Stimulated activated CD4-positive, alpha-beta T cell treated with anti-CD3 and anti-CD28 coated beads, Interleukin-1b, Interleukin-23, amount 100 ng/mL, for 24 hours (primary cell): ENCODE measurements around the gene SNCB.

Source experiments
- DNase-seq, 4 experiments: peaks; one replicate each; pipeline ENCODE4 v3.0.0-alpha.2; 2020; ENCODE audit warnings: low read depth in 4 of 4, low spot score in 1 of 4

SNCB gene

DNA sequence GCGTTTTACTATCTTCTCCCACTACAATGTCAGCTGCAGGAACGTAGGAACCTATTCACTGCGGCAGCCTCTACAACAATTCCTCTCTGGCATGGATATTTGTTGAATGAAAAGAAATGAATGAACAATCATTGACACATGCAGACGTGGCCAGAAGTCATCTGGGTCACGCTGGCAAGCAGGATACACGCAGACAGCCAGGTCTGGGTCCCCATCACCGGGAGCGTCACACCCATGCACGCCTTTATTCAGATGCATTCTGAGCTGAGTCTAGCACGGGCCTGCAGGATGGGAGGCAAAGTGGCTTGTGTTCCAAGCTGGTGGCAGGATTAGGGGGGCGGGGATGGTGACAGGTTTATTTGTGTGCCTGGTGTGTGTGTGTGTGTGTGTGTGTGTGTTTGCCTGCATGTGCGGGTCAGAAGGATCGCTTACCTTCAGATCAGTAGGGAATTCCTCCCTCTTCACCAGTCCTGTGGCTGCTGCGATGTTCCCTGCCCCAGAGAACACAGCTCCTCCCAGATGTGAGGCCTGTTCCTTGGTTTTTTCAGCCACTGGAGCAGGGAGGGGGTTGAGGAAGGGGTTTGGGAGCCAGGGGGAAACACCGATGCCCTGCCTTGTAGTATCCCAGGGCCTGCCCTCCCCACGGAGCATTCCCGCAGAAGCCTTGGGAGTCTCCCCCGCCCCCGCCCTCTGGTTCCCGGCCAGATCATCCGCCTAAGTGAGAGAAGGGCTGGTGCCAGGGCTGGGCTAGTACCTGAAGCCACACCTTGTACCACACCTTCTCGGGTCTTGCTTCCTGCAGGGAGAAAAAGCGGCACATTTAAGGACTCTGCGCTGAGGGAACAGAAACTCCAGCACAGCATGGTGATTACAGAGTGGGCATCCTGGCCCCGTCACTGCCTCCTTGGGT is 4.1 kb downstream of the SNCB start:
- no peak for DNase-seq

DNA sequence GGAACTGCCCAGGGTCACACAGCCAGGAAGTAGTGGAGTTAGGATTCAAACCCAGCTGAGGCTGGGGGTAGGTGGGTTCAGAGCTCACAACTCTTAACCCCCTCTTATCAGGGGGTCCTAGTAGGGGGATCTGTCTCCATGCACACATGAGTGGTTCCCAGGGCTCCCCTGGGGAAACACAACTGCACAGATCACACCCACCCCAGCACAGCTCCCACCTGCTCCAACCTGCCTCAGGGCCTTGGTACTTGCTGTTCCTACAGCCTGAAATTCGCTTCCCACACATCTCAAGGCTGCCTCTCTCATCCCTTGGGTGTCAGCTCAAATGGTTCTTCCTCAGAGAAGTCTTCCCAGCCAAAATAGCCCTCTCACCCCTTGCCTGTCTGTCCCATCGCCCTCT is 4.8 kb downstream of the SNCB start:
- no peak for DNase-seq

DNA sequence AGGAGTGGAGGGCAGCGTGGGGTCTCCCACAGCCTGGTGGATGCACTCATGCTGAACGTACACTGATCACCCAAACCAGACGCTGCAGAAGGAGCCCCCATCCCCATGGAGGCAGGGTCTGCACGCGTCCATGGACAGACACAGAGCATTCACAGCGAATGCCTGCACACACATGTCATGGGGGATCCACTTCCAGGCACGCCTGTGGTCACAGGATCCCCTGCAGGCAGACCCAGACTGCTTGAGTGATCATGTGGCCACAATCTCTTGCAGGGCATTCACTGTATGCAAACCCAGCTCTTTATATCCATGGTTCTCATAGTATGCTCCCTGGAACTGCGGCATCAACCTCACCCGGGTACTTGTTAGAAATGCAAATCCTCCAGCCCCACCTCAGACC is 5.4 kb downstream of the SNCB start:
- DNase-seq: no peak

DNA sequence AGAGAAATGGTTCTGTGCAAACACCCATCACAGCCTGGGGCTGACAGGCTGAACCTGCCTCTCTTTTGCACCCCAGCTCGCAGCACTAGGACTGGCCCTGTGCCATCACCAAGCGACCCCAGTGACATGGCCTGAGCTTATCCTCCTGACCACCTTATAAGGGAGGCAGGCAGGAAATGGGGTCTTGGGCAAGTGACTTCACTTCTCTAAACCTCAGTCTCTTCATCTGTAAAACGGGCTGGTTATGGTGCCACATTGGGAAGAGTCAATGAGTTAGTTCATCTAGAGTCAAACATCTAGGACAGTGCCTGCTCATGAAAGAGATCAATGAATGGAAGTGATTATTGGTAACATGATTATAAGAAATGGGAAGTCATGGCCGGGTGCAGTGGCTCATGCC is 6.2 kb downstream of the SNCB start:
- DNase-seq: no peak

DNA sequence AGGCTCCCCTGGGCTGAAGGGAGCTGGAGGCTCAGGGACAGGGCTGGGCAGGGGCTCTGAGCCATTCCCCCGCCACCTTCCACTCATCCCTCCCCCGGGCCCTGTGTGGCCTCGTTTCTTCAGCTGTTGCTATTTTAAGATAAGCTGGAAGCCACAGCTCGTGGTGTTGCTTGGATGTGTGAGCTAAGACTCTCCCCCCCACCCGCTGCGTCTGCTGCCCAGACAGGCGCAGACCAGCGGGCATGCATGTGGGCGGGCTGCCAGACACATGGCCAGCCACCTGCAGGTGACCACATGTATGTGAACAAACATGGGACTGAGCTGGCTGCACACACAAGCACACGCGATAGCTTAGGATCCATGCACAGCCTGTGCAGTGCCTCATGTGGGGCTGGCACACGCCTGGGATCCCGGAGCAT is 8.7 kb downstream of the SNCB start:
- no peak for DNase-seq

DNA sequence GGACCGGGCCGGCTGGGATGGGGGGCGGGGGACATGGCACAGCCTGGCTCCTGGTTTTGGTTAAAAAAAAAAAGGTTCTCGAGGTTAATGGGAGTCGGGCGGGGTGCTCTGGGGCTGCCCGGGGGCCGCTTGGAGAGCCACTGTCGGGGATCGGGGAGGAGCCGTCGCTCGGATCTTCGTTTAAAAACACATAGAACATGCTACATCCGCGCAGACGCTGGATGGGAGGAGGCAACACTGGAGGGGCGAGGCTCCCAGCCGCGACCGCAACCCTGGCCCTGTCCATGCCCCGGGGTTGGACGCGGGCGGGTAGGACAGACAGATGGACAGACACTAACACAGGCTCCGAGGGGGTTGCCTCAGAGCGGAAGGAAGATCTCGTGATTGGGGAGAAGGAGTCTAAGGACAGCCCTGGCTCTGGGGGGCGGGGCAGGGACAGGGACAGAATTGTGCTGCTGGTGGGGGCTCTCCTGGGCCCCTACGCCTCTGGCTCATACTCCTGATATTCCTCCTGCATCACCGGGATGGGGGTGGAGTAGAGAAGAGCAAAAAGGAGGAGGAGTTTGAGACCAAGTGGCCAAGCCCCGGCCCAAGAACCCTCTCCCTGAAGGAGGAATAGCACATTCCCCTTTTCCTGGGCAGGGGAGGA is 9.9 kb downstream of the SNCB start:
- no peak for DNase-seq

DNA sequence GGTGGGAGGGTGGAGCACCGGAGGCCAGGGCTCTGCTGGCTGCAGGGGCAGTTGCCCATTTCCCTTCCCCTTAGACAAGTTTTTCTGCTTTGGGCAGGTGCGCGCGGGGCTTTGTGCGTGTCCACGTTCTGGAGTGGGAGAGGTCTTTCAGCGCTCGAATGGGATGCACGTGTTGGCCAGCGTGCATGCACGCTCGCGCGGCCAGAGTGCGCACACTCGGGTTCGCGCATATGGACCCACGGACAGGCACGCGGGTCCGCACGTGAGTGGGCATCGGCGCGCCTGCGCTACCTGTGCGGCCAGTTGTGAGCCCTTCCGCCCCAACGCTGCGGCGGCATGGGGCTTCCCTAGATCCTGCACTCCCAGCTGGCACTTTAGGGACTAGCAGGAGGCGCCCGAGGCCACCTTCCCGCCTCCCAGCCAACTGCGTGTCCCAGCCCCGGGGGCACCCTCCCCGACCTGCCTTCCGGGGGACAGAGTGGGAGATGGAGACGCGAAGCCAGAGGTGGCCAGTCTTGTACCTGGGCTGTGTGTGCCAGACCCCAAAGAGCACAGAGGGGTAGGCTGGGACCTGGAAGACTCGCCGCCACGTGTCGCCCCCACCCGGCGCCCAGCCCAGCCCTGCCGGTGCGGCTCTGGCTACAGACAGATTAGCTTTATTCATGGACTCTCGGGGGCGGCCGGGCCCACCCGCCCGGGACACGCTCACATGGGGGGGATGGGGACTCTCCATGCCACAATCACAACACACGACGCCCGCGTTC is 10.6 kb downstream of the SNCB start:
- no peak for DNase-seq

DNA sequence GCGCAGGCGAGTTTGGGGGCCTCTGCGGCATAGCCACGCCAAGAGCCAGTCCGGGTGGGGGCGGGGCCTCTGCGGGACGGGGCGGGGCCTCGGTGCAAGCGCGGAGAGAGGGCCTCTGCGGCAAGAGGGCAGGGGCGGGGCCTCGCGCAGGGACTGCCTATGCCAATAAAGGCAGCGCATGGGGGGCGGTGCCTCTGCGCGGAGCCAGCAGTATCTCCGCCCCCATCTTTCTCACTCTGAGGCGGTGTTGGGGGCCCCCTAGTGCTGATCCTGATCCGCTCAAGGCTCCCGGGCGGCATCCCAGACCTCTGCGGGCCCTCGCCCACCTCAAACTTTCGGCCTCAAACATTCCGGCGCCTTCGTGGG is 11.1 kb downstream of the SNCB start:
- peak; percentile 39 to 86 (median 60) for DNase-seq

DNA sequence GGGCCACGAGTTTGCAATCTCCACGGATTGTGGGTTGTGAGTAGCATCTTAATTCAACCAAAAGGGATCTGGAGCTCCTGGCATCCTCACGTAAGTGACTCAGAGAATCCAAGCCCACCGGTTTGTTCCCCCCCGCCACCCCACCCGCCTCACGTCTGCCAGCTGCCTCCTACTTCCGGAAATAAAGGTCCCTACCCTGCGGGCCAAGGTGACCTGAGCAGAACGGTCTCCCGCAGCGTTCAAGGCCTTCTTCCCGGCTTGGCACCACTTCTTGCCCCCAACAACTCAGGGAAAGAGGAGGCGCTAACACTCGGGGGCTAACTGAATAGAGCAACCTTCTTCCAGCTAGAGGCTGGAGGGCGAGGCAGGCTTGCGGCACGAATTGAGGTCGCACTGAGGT is 11.6 kb downstream of the SNCB start:
- no peak for DNase-seq

DNA sequence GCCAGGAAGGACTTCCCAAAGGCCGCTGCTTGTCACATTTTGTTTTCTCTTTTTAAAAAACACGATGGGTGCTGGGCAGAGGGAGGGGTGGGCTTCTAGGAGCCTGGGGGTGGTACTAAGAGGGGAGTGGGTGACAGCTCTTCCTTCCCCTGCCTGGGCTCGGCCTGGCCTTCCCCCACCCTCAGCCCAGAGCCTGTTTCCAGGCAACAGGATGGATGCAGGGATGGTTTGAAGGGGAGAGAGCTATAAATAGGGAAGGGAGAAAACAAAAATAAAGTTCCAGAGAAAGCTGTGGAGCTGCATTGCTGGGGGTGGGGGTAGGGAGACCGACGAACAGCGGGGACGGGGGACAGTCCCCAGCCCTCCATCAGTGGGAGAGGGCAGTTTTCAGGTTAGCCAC is 13.8 kb downstream of the SNCB start:
- DNase-seq: no peak

DNA sequence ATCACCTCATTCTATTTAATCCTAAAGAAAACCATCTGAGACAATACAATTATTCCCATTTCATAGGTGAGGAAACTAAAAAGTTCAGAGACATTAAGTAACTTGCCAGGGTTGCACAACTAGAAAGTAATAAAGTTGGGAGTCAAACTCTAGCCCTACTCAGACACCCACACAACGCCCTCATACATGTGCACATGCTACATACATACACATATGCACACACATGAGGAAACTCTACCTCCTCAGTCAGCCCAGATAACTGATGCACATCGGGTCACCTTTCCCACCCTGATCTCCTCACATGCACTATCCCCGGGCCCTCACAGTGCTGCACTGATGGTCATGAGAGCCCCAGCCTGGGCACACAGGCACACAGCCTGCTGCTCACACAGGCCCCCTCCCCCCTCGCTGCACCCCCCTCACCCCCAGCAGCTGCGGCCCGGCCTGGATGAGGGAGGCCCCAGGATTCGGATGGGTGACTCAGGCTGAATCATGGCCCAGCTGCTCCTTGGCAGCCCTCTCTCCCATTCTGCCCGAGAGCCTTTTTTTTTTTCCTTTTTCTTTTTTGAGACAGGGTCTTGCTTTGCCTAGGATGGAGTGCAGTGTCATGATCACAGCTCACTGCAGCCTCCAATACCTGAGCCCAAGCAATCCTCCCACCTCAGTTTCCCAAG is 15.4 kb downstream of the SNCB start:
- DNase-seq: no peak

DNA sequence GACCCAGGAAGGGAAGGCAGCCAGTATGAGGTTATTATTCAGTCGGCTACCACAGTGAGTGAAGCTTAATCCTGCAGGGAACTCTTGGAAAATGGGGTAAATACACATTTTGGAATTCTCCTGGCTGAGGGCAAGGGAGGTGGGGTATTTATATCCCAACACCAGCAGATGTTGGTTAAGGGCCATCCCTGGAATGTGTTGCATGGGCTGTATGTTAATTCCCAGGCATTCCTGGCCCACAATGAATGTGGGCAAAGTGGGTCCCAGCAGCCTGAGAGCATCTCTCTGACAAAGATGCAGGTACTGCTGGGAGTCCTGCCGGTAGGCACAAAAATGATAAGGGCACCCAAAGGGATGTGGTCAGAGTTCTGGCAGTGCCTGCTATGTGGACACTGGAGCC is 17.5 kb downstream of the SNCB start:
- DNase-seq: no peak

DNA sequence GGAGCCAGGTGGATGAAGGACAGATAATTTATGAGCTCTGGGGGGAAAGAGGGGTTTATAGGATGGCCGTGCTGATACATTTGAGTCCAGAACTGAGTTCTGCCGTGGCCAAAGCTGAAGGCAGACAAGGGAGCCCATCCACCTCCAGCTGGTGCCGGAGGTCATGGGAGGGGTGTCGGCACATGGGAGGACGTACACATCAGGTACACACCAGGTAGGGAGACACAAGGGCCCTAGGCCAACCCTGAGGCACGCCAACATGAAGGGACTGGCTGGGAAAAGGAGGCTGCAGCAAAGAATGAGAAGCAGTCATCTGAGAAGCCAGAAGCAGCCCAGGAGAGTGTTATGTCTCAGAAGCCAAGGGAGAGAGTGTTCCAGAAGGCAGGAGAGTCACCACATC is 18.3 kb downstream of the SNCB start:
- DNase-seq: no peak

DNA sequence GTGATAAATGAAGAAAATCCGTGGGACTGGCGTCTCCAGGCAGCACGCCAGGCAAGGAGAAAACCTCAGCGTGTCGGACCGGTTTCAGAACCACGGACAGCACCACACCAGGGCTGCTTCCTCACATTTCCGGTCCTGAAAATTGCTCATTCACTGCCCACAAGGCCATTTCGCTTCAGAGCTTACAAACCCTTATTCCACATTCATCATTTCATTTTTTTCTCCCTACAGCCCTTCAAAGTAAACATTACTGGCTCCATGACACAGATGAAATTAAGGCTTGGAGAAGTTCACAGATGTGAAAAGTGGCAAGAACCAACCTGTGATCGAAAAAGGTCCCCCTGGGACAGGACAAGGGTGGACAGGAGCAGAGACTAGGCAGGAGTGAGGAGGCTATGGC is 18.9 kb downstream of the SNCB start:
- DNase-seq: no peak

DNA sequence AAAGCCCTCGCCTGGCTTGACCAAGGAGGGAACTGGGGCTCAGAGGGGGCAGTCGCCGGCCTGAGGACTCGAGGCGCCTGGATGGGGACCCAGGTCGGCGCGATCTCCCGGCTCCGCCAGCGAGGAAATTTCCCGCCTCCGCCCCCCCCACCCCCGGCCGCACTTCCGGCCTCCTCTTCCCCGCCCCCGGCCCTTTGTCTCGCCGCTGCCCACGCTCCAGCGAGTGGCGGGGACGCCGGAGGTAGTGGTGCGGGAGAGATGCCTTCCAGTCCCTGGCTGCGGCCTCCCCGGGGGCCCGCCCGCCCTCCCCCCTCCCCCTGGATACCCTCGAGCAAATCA is 19.9 kb downstream of the SNCB start:
- DNase-seq: no peak

DNA sequence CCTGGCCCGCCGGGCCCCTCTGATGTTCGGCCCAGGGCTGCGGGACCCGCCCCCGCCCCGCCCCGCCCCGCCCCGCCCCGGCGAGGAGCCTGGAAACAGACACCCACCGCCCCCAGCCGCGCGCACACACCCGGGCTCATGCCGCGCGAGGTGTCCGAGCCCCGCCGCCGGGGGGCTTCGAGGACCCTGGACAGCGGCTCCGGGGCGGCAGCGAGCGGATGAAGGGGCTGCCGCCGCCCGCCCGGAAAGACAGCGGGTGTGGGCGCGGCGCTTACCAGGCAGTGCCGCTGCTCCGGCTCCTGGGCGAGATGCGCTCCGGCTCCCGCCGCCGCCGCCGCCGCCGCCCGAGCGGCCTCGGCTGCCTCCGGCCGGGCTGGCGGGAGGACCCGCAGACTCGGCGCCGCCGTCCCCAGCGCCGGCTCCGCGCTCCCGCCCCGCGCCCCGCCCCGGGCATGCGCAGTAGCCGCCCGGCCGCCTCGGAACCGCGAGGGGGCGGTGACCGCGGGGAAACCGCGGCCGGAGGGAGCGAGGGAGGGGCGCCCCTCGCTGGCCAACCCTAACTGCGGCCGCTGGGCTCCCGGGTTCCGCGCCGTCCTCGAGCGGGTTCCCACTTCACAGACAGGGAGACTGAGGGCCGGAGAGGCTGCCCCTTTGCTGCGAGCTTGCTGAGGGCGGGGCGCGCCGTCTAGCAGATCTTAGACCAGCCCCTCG is 20.5 kb downstream of the SNCB start, which contains the start of gene GPRIN1:
GPRIN1 (minus strand) TSS at position 433 of the 711 bp plus-strand sequence. CDS start 10,322 bp downstream, outside the sequence.
- peak in 2 of 4 experiments; percentile 44 to 46 for DNase-seq

DNA sequence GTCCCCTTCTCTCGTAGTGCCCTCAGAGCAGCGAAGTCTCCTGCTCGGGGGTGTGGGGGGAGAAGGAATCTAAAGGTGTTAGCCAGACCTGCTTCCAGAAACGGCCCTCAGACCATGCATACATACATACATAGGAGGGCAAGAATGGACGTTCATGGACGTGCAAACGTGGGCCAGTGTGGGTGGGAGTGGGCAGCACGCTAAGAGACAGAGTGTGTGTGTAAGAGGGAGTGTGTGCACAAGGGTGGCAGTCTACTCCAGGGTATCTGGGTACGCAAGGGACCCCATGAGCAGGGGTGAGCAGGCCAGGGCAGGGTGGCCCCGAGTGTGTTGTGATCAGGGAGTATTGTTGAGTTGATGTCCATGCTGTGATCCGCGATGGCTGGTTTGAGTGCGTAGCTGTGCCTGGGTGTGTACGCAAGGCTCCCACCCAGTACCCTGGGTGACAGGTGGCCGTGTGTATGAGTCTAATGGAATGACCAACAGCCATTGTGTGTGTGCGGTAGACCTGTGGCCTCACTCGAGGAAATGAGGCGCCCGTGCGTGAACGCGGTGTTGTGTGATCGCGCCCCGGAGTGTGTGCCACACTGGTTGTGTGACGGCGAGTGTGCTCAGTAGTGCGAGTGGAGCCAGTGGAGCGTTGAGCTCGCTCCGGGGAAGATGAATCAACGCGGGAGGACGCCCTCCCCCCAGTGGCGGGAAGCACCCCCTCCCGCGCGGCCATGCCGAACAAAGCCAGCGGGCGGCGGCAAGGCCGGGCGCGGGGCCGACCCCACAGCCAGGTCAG is 21.2 kb downstream of the SNCB start:
- no peak for DNase-seq

DNA sequence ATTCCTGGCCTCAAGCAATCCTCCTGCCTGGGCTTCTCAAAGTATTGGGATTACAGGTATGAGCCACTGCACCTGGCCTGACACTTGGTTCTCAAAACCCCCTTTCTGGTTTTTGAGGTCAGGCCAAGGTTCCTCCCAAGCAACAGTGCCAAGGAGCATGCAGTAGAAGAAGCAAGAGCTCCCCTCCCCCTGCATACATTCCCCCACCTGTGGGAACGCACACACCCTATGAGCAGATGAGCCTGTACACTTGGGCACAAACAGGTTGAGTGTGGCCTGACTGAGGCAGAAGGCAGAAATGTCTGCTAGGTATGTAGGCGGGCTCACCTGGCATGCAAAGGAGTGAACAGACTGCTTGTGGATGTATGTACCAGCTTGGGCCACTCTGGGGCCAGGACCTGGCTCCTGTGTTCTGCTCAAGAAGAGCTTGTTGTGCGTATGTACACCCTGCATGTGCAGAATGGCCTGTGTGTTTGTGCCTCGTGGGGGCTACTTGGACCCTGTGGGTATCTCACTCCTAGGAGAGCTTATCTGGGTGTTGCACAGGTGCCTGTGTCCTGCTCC is 22.1 kb downstream of the SNCB start:
- no peak for DNase-seq

DNA sequence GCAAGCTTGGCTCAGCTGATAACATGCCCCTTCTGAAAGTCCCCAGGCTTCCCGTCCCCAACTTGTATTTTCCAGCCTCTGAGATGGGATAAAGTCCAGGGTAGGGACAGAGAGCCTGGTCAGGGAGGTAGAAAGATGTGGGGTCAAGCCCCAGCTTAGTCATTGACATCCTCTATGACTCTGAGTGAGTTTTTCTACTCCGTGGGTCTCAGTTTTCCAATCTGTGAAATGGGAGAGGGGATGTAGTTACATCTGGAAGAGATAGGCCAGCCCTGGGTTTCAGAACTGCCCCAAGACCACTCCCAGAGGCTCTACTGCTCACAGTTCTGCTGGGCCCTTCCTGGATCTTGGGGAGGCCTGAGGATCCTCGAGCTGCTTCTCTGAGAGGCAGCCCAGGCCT is 23.5 kb downstream of the SNCB start:
- no peak for DNase-seq

DNA sequence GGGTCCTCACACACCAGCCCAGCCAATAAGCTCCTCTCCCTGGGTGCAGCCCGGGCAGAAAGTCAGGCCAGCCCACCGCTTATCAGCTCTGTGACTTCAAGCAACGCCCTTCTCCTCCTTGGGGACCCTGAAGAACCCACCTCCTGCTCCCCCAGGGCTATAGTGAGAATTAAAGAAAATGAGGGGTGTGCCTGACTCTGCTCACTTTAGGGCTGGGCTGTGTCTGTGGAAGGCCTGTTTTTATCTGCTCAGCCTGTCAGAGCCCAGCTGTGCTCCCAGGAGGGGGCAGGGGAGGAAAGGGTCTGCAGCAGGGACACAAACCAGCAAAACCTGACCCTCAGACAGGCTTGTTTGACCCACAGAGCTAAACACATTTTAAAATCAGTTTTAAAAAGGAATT is 24.3 kb downstream of the SNCB start:
- DNase-seq: no peak
